Kidney glomerular epithelial cell (primary cell): ENCODE measurements around the gene ASB6.
"Not testable (repeated sequence)": the region's sequence is repeated elsewhere in the genome, so short reads cannot be mapped to it uniquely, and the experiment has no call there.

Experiments
- DNase-seq: peaks from one replicate; lab custom pipeline; 2025; lab: John Stamatoyannopoulos, UW

Gene ASB6

DNA sequence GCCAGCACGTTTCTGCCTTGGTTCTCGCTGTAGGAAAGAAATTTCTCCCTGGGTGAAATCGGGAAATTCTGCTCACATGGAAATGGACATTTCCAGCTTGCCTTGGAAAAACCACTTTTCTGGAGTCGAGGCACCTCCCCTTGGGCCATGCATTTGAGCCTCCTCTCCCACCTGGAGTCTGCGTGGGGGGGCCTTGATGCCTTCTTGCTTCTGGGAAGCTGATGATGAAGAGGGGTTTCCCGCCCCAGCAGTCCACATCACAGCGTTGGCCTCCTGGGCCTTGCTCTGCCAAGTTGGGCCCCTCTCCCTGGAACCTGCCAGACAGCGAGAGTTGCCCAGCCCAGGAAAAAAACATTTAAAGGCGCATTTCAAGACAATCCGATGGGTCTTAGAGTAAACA lies 1.8 kb upstream of the ASB6 start:
- DNase-seq: no peak

DNA sequence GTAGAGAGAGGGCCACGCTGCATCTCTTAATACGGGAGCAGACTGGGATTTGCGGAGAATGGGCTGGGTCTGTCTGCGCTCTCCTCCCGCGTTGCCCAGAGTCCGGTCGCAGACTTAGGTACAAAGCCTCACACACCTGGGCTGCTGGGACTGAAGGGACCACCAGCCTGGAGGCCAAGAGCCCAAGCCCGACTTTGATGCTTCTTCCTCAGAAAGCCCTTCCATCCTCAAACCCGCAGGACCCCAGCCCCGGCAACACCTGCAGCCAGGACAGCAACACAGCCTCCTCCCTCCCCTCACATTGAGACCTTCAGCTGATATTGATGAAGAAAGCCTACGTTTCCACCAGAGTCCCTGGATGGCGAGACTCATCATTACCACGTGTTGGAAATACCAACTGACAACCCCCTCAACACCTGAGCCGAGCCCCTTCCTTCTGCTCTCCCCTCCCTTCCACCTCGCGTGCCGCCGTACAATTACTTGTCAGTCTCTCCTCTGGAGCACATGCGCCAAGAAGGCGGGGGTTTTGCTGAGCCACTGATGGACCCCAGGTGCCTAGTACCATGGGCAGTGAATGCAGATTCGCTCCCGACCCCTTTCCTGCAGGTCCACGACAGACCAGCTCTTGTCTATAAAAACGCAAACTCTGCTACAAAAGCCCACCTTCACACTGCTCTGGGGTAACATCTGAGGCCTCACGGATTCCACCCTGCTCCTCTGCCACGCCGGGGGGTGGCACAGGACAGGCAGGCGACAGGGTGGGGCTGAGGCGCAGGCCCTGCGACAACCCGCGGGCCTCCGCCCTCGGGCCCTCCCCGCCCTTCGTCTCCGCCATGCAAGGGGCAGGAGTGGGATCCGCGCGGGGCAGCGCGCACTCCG lies 841 bp downstream of the ASB6 start:
- DNase-seq: no peak

DNA sequence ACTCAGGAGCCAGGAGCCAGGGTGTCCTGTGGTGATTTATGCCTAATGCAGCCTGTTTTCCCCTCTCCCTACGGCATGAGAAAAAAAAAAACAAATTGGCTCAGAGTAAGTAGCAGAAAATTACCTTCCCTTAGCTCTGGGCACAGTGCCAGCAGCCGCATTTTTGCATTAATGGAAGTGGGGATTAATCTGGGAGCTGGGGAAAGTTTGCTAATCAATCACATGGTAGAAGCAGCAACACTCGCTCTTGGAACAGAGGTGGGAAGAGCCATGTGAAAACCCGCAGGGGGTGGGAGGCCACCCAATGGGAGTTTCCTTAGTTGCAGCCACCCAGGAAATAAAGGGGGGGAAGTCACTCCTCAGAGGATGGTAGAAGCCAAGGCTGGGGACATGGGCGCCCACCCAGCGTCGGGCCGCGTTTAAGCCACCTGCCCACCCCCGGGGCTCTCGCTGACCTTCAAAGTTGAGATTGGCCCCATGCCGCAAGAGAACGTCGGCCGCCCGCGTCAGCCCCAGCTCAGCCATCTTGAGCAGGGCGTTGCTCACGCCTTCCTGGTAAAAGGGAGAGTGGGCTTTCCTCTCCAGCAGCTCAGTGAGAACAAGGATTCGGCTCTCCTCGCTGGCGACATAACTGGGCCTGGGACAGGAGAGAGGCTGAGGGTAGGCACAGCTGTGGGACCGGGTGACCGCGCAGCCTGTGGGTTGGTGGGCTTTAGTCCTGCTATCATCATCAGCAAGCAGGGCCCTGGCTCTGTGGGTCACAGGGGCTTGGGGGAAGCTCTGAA lies 1.7 kb downstream of the ASB6 start:
- no peak for DNase-seq

GRCh38 chr9:129639756-129640085 lies 2.2 kb downstream of the ASB6 start:
- no peak for DNase-seq

- DNase-seq: no peak
Measured at GRCh38 chr9:129639034-129639630, 2.8 kb downstream of the ASB6 start.

DNA sequence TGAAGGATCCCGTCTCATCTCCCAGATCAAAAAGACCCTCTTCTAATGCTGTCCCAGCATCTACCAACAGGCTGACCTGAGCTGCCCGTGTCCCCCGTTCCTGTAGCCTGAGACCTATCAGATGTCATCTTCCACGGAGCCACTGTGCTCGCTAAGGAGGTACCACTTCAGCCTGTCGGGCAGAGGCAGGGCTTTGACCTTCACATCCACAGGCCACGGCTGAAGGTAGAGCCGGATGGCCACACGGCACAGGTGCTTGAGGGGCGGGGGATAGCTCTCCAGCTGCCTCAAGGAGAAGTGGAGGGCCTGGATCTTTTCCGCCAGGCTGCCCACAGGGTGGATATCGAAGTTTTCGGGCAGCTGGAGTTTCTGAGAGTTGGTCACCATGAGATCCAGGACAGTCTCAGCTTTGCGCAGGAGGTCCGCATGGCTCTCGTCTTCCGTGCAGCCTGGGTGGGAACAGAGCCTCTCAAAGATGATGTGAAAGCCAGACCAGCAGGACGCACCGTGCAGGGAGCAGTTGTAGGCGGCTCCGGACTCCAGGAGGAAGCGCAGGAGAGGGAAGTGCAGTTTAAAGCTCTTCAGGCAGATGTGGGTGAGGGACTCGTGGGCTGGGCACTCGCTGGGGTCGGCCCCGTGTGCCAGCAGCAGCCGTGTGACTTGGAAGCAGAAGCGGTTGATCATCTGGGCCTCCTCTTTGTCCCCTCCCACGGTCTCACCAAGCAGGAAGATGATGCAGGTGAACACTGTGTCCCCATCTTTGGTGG lies 4.1 kb downstream of the ASB6 start:
- no peak for DNase-seq

- no peak for DNase-seq
Measured at GRCh38 chr9:129637102-129637501, 4.8 kb downstream of the ASB6 start.

- not testable (repeated sequence) for DNase-seq
Measured at GRCh38 chr9:129636343-129636742, 5.6 kb downstream of the ASB6 start.

DNA sequence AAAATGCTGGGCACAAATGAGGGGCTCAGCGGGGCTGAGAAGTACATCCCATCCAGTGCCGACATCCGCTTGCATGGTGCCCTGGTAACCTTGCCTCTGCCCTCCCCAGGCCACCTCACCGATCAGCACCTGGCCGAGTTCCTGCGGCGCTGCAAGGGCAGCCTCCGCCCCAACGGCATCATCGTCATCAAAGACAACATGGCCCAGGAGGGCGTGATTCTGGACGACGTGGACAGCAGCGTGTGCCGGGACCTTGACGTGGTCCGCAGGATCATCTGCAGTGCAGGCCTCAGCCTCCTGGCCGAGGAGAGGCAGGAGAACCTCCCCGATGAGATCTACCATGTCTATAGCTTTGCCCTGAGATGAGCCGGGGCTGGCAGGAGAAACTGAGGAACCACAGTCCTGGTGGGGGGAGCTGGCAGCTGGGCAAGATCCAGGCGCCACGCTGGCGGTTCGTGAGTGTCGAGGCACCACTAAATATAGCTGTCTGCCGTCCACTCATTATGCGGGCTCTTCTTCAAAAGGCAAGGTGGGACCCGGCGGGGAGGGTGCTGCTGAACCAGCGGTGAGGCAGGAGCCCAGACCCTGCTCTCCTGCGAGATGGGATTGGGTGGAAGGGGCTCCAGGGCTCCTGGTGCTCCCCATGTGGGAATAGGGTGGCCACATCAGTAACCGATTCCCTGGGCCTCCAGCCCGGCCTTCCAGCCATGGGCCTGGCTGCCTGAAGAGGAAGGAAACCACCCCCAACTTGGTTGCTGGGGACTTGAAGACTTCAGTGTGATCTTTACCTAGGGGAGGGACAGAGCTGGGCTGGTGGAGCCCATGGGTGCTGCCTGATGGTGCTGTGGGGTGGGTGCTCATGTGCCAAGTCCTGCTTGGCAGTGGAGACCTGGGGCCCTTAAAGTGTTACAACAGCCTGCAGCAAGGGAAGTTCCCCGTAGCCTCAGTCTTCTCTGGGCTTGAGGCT lies 6.6 kb downstream of the ASB6 start:
- no peak for DNase-seq

- DNase-seq: no peak
Measured at GRCh38 chr9:129633848-129634247, 8.1 kb downstream of the ASB6 start.

GRCh38 chr9:129633207-129633606 lies 8.7 kb downstream of the ASB6 start:
- no peak for DNase-seq

- DNase-seq: no peak
Measured at GRCh38 chr9:129632460-129632859, 9.5 kb downstream of the ASB6 start.

GRCh38 chr9:129631674-129632129 lies 10.2 kb downstream of the ASB6 start:
- DNase-seq: no peak

DNA sequence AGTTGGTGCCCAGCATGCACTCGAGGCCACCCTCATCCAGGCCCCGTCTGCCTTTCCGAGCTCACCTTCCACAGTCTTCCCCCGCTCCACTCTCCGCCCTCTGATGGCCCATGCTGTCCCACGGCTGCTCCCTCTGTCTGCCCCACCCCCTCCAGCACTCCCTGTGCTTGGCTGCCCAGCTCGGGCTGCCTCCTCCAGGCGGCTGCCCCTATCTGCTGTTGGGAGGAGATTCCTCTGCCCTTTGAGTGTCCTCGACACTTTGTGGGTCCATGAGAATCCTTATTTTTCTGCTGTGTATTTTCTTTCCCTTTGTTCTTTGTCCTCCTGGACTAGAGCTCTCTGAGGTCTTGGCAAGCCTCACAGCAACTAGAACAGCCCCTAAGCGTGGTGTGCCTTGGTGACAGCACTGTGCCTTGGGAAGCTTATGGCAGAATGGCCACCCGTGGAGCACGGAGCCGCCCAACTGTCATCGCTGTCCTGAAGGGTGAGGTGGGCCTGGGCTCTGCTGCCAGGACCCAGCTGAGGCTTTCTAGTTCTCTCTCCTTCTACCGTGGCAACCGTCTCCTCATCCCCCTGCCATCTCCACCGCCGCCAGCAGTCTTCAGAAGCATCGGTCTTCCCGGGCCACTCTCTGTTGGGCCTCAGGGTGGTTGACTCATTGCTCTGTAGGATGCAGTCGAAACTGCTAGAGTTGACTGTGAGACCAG lies 10.8 kb downstream of the ASB6 start:
- DNase-seq: no peak

DNA sequence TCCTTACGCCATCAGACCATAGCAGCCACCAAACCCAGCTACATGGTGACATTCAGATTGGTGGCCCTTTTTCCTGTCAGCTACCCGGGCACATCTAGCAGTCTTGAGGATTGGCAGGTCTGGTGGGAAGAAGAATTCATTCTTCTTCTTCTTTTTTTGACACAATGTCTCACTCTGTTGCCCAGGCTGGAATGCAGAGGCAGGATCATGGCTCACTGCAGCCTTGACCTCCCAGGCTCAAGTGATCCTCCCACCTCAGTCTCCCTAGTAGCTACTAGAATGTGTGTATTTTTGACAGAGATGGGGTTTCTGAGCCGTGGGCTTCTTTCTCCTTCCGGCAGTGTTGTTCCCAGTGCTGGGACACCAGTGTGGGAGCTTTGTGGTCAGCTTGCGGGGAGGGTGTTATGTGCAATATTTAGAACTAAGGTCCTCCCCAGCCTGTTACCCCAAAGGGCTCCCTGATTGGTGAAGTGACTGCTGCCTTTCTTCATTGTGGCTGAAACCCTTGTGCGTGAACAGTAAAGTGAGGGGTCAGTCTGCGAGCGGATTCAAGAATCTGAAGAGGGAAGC lies 12.6 kb downstream of the ASB6 start:
- DNase-seq: no peak

- no peak for DNase-seq
Measured at GRCh38 chr9:129628709-129629108, 13.2 kb downstream of the ASB6 start.

- DNase-seq: no peak
Measured at GRCh38 chr9:129627556-129628440, 14.2 kb downstream of the ASB6 start.

- DNase-seq: peak; percentile 79
Measured at GRCh38 chr9:129626625-129627284, 15.2 kb downstream of the ASB6 start.
